Smooth muscle cell (in vitro differentiated cells): Measurements from ENCODE around the gene ZNF334. TPM values are rescaled to one million over a fixed set of nuclear protein-coding genes. Genes with fewer than 3 reads are reported as not detected.

ENCODE experiments used
- DNase-seq: peaks from one replicate; lab custom pipeline; 2025; ENCODE audit not compliant: unreplicated experiment; lab: John Stamatoyannopoulos, UW
- H2AFZ ChIP-seq: fragments of 200-600 bp; sonication (generic); 2 replicates; pipeline ENCODE4 v1.6.0; 2016; ENCODE audit warnings: antibody characterized with exemption, low read depth, mild to moderate bottlenecking
- H3F3A ChIP-seq: fragments of 200-600 bp; sonication (generic); 2 replicates; pipeline ENCODE4 v1.6.0; 2017; ENCODE audit warnings: antibody characterized with exemption, low read depth
- H3K27ac ChIP-seq: fragments of 200-600 bp; sonication (generic); 2 replicates; pipeline ENCODE4 v1.5.1; 2016; ENCODE audit warnings: low read depth, mild to moderate bottlenecking
- H3K27me3 ChIP-seq: fragments of 200-600 bp; sonication (generic); 2 replicates; pipeline ENCODE4 v1.6.1; 2016; ENCODE audit warnings: low read depth, mild to moderate bottlenecking
- H3K36me3 ChIP-seq: fragments of 200-600 bp; sonication (generic); 2 replicates; pipeline ENCODE4 v1.5.1; 2016; ENCODE audit warnings: low read depth
- H3K4me1 ChIP-seq: fragments of 200-600 bp; sonication (generic); 2 replicates; pipeline ENCODE4 v1.5.1; 2016; ENCODE audit warnings: low read depth
- H3K4me2 ChIP-seq: fragments of 200-600 bp; sonication (generic); 2 replicates; pipeline ENCODE4 v1.6.0; 2016; ENCODE audit warnings: mild to moderate bottlenecking
- H3K4me3 ChIP-seq: fragments of 200-600 bp; sonication (generic); 2 replicates; pipeline ENCODE4 v1.5.1; 2016; ENCODE audit warnings: mild to moderate bottlenecking
- H3K79me2 ChIP-seq: fragments of 200-600 bp; sonication (generic); 2 replicates; pipeline ENCODE4 v1.6.0; 2016; ENCODE audit warnings: low read depth, mild to moderate bottlenecking
- H3K9ac ChIP-seq: fragments of 200-600 bp; sonication (generic); 2 replicates; pipeline ENCODE4 v1.6.0; 2016; ENCODE audit warnings: low read depth
- H3K9me3 ChIP-seq: fragments of 200-600 bp; sonication (generic); replicated peaks from 2 replicates; pipeline ENCODE4 v1.5.1; 2016; ENCODE audit warnings: low read depth
- H4K20me1 ChIP-seq: fragments of 200-600 bp; sonication (generic); 2 replicates; pipeline ENCODE4 v1.6.0; 2016; ENCODE audit warnings: low read depth
- WGBS: methylation state at CpG from one replicate; pipeline ENCODE4 v1.1.7; 2016; ENCODE audit warnings: low lambda C conversion rate; 5-methylcytosine and 5-hydroxymethylcytosine counted together
- polyA plus RNA-seq: library from polyadenylated mRNA; unstranded; fragments of >200 nt; fragmentation: Nextera tagmentation; extraction: Ambion mirVana; gene quantifications from 2 replicates; pipeline ENCODE4 v1.2.1, GENCODE V29; 2016
- total RNA-seq: library from RNA; depleted of rRNA; stranded (reverse); fragments of >200 nt; gene quantifications from 2 replicates; pipeline ENCODE4 v1.2.3, GENCODE V29; 2014
- TF ChIP-seq, protein P1 (sequence below): fragments of 200-600 bp; sonication (generic); IDR thresholded peaks from 2 replicates; pipeline ENCODE4 v1.5.1; 2017; ENCODE audit warnings: borderline replicate concordance, mild to moderate bottlenecking, antibody characterized with exemption; ENCODE audit not compliant: insufficient read depth, poor library complexity, severe bottlenecking

ZNF334 gene
- total and polyA plus RNA-seq, 2 experiments from 2014 or later: 3.7 to 10.3 TPM

DNA sequence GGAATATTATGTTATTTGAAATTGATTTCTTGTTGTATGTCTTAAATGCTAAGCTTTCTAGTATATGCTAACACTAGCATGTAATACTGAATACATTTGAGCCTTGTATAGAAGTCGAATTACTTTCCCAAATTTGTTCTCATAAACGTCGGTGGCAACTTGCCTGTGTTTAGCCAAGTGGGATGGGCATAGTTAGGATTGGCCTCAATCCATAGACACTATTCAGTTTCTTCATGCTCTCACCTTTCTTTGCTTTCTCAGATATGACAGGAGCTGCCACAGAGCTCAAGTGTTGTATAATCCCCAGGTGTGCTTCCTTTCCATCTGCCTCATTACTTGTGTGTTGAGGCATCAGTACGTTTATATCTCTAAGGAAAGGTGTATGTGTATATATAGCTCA is 19.3 kb downstream of the ZNF334 start:
- no peaks in the 10 kb centered on the region for H3F3A ChIP-seq
- H3K36me3 ChIP-seq: no peaks in the 10 kb centered on the region
- no peak overlapping the region for H3K27ac ChIP-seq
- no peaks in the 10 kb centered on the region for H3K27me3 ChIP-seq
- no peak overlapping the region for H3K4me3 ChIP-seq
- H3K4me2 ChIP-seq: no peak overlapping the region
- no peak for DNase-seq
- no peaks in the 10 kb centered on the region for H4K20me1 ChIP-seq
- TF ChIP-seq, protein P1, sequence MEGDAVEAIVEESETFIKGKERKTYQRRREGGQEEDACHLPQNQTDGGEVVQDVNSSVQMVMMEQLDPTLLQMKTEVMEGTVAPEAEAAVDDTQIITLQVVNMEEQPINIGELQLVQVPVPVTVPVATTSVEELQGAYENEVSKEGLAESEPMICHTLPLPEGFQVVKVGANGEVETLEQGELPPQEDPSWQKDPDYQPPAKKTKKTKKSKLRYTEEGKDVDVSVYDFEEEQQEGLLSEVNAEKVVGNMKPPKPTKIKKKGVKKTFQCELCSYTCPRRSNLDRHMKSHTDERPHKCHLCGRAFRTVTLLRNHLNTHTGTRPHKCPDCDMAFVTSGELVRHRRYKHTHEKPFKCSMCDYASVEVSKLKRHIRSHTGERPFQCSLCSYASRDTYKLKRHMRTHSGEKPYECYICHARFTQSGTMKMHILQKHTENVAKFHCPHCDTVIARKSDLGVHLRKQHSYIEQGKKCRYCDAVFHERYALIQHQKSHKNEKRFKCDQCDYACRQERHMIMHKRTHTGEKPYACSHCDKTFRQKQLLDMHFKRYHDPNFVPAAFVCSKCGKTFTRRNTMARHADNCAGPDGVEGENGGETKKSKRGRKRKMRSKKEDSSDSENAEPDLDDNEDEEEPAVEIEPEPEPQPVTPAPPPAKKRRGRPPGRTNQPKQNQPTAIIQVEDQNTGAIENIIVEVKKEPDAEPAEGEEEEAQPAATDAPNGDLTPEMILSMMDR: no peak
- H3K9ac ChIP-seq: no peak overlapping the region
- 94% methylated on average over 4 of the region's 4 CpGs for WGBS
- H3K9me3 ChIP-seq: no peaks in the 10 kb centered on the region
- H3K79me2 ChIP-seq: no peaks in the 10 kb centered on the region
- no peaks in the 10 kb centered on the region for H3K4me1 ChIP-seq
- H2AFZ ChIP-seq: no peak overlapping the region

DNA sequence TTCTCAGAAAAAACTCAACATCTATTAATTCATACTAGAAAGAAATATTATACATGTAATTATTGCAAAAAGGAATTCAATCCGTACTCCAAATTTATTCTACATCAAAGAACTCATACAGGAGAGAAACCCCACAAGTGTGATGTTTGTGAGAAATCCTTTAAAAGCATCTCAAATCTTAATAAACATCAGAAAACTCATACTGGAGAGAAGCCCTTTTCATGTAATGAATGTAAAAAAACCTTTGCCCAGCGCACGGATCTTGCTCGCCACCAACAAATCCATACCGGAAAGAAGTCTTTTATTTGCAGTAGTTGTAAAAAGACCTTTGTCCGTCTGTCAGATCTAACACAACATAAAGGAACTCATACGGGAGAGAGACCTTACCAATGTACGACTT is 22.0 kb downstream of the ZNF334 start:
- 94% methylated on average over 8 of the region's 8 CpGs for WGBS
- Histone ChIP-seq H3K79me2 (no peaks in the 10 kb centered on the region), H3K36me3 (no peaks in the 10 kb centered on the region), H3K9ac (no peak overlapping the region), H4K20me1 (no peaks in the 10 kb centered on the region), H3K27ac (no peak overlapping the region), H3K9me3 (no peaks in the 10 kb centered on the region), H3K4me2 (no peak overlapping the region), H3K27me3 (no peaks in the 10 kb centered on the region), H2AFZ (no peak overlapping the region), H3F3A (no peaks in the 10 kb centered on the region), H3K4me1 (no peaks in the 10 kb centered on the region), H3K4me3 (no peak overlapping the region)
- no peak for DNase-seq
- TF ChIP-seq, protein P1: no peak

DNA sequence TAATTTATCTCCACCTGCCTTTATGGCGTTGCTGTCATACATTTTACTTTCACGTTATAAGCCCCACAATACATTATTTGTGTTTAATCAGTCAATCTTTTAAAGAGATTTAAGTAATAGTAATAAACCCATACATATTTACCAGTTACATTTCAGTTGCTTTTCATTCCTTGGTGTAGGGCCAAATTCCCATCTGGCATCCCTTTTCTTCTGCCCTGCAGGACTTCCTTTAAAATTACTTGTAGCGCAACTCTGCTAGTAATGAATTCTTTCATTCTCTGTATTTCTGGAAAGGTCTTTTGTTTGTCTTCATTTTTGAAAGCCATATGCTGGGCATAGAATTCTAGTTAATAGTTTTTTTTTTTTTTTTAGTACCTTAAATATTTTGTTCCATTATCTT is 24.9 kb downstream of the ZNF334 start:
- TF ChIP-seq, protein P1: no peak
- no peaks in the 10 kb centered on the region for H3K36me3 ChIP-seq
- H3F3A ChIP-seq: no peaks in the 10 kb centered on the region
- no peaks in the 10 kb centered on the region for H3K9me3 ChIP-seq
- H3K4me1 ChIP-seq: no peaks in the 10 kb centered on the region
- no peak for DNase-seq
- no peak overlapping the region for H3K4me3 ChIP-seq
- H3K79me2 ChIP-seq: no peaks in the 10 kb centered on the region
- no peak overlapping the region for H3K4me2 ChIP-seq
- no peaks in the 10 kb centered on the region for H4K20me1 ChIP-seq
- H3K9ac ChIP-seq: no peak overlapping the region
- no peaks in the 10 kb centered on the region for H3K27me3 ChIP-seq
- 90% methylated on average over 3 of the region's 3 CpGs for WGBS
- H3K27ac ChIP-seq: no peak overlapping the region
- H2AFZ ChIP-seq: no peak overlapping the region

DNA sequence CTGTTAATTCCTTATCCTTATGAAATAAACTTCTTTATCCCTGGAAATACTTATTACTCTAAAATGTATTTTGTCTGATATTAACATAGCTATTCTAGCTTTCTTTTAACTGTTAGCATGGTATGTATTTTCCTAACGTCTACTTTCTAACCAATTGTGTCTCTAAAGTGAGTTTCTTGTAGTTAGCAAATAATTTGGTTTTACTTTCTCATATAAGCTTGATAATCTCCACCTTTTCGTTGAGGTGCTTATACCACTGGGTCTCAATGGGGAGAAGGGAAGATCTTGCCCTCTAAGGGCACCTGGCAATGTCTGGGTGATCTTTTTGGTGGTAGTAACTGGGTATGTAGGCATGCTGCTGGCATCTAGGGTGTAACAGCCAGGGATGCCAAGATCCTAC is 25.7 kb downstream of the ZNF334 start:
- no peak overlapping the region for H3K27ac ChIP-seq
- H3K4me3 ChIP-seq: no peak overlapping the region
- WGBS: 72% methylated on average over 2 of the region's 2 CpGs
- no peaks in the 10 kb centered on the region for H4K20me1 ChIP-seq
- no peaks in the 10 kb centered on the region for H3F3A ChIP-seq
- H3K9ac ChIP-seq: no peak overlapping the region
- H3K9me3 ChIP-seq: no peaks in the 10 kb centered on the region
- H3K4me2 ChIP-seq: no peak overlapping the region
- H3K27me3 ChIP-seq: no peaks in the 10 kb centered on the region
- no peaks in the 10 kb centered on the region for H3K4me1 ChIP-seq
- no peak for DNase-seq
- no peak overlapping the region for H2AFZ ChIP-seq
- TF ChIP-seq, protein P1: no peak
- no peaks in the 10 kb centered on the region for H3K36me3 ChIP-seq
- H3K79me2 ChIP-seq: no peaks in the 10 kb centered on the region
